MM.1S (cell line): ENCODE data around the gene SEC24D.
"Not testable (repeated sequence)": the region's sequence is repeated elsewhere in the genome, so short reads cannot be mapped to it uniquely, and the experiment has no call there.

Source experiments
- DNase-seq: peaks from one replicate; pipeline ENCODE4 v3.0.0-alpha.2; 2015
- H2AFZ ChIP-seq: fragments of 300-600 bp; sonication (generic); 2 replicates; pipeline ENCODE4 v1.6.0; 2016; ENCODE audit warnings: antibody characterized with exemption, low read length
- H3F3A ChIP-seq: fragments of 300-600 bp; sonication (generic); 2 replicates; pipeline ENCODE4 v1.6.1; 2016; ENCODE audit warnings: mild to moderate bottlenecking, antibody characterized with exemption, low read length, moderate library complexity, mixed read lengths; ENCODE audit not compliant: insufficient read depth
- H3K27ac ChIP-seq: fragments of 300-600 bp; sonication (generic); 2 replicates; pipeline ENCODE4 v1.5.1; 2016; ENCODE audit warnings: mild to moderate bottlenecking, low read length
- H3K27me3 ChIP-seq: fragments of 300-600 bp; sonication (generic); replicated peaks from 2 replicates; pipeline ENCODE4 v1.6.0; 2016; ENCODE audit warnings: low read length; ENCODE audit not compliant: insufficient read depth
- H3K36me3 ChIP-seq: fragments of 300-600 bp; sonication (generic); replicated peaks from 2 replicates; pipeline ENCODE4 v1.6.1; 2016; ENCODE audit warnings: mild to moderate bottlenecking, low read length, mixed read lengths; ENCODE audit not compliant: insufficient read depth
- H3K4me1 ChIP-seq: fragments of 300-600 bp; sonication (generic); 2 replicates; pipeline ENCODE4 v1.6.1; 2016; ENCODE audit warnings: low read length, mixed read lengths
- H3K4me2 ChIP-seq: fragments of 300-600 bp; sonication (generic); 2 replicates; pipeline ENCODE4 v1.6.0; 2016; ENCODE audit warnings: low read depth, low read length
- H3K4me3 ChIP-seq: fragments of 300-600 bp; sonication (generic); 2 replicates; pipeline ENCODE4 v1.5.1; 2016; ENCODE audit warnings: low read length, mixed read lengths
- H3K79me2 ChIP-seq: fragments of 300-600 bp; sonication (generic); 2 replicates; pipeline ENCODE4 v1.6.1; 2016; ENCODE audit warnings: mixed run types, low read length, mixed read lengths
- H3K9ac ChIP-seq: fragments of 300-600 bp; sonication (generic); 2 replicates; pipeline ENCODE4 v1.6.1; 2016; ENCODE audit warnings: low read length, mixed read lengths
- H3K9me2 ChIP-seq: fragments of 300-600 bp; sonication (generic); replicated peaks from 2 replicates; pipeline ENCODE4 v1.6.1; 2016; ENCODE audit warnings: mild to moderate bottlenecking, low read length, mixed read lengths; ENCODE audit not compliant: insufficient read depth
- H3K9me3 ChIP-seq: fragments of 300-600 bp; sonication (generic); replicated peaks from 2 replicates; pipeline ENCODE4 v1.6.1; 2016; ENCODE audit warnings: mild to moderate bottlenecking, low read length, mixed read lengths; ENCODE audit not compliant: insufficient read depth
- H4K20me1 ChIP-seq: fragments of 300-600 bp; sonication (generic); 2 replicates; pipeline ENCODE4 v1.6.1; 2016; ENCODE audit warnings: mild to moderate bottlenecking, low read length, moderate library complexity, mixed read lengths; ENCODE audit not compliant: insufficient read depth
- CTCF ChIP-seq: fragments of 300-600 bp; sonication (generic); IDR thresholded peaks from 2 replicates; pipeline ENCODE4 v1.5.1; 2016; ENCODE audit warnings: antibody characterized with exemption, low read length, mixed read lengths
- EZH2 ChIP-seq: fragments of 300-600 bp; sonication (generic); optimal IDR thresholded peaks from 2 replicates; pipeline ENCODE3; 2017; ENCODE audit warnings: low read depth, mild to moderate bottlenecking, antibody characterized with exemption, low read length, mixed read lengths
- EZH2phosphoT487 ChIP-seq: fragments of 300-600 bp; sonication (generic); IDR thresholded peaks from 2 replicates; pipeline ENCODE4 v1.6.1; 2018; ENCODE audit warnings: antibody characterized with exemption, low read length

Gene SEC24D

GRCh38 chr4:118784776-118785175 is 51.1 kb downstream of the SEC24D start:
- DNase-seq = no peak
- no peaks in the 10 kb centered on the region for H3K4me1 ChIP-seq
- peaks cover 3% of the 10 kb centered on the region; the same call in 1 of the 2 replicates for H3K36me3 ChIP-seq
- H3K9me3 ChIP-seq = no peaks in the 10 kb centered on the region
- no peak overlapping the region for H3K27ac ChIP-seq
- H3K9ac ChIP-seq = no peak overlapping the region
- no peaks in the 10 kb centered on the region for H3F3A ChIP-seq
- H3K79me2 ChIP-seq = no peaks in the 10 kb centered on the region
- TF ChIP-seq EZH2 = no peak
- no peak overlapping the region for H2AFZ ChIP-seq
- no peak overlapping the region for H3K4me3 ChIP-seq
- no peaks in the 10 kb centered on the region for H3K27me3 ChIP-seq
- no peaks in the 10 kb centered on the region for H3K9me2 ChIP-seq
- H3K4me2 ChIP-seq = no peak overlapping the region
- H4K20me1 ChIP-seq = no peaks in the 10 kb centered on the region

DNA sequence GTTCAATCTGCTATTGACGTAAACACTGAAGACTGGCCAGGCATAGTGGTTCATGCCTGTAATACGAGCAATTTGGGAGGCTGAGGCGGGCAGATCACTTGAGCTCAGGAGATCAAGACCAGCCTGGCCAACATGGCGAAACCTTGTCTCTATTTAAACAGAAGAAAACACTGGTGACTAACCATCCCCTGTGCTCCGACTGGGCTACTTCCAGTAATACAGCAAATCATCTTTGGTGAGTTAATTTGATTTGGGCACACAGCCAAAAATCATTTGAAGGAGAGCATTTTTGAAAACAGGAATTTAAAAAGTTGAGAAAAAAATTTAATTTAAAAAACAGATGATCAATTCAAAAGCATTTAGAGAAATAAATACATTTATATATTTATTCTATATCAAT is 52.0 kb downstream of the SEC24D start:
- no peak overlapping the region for H2AFZ ChIP-seq
- DNase-seq = no peak
- H3K79me2 ChIP-seq = no peaks in the 10 kb centered on the region
- H3F3A ChIP-seq = no peaks in the 10 kb centered on the region
- H4K20me1 ChIP-seq = no peaks in the 10 kb centered on the region
- H3K36me3 ChIP-seq = peaks cover 3% of the 10 kb centered on the region; the same call in 1 of the 2 replicates
- H3K27ac ChIP-seq = no peak overlapping the region
- TF ChIP-seq CTCF = no peak
- no peak for TF ChIP-seq EZH2
- no peak for TF ChIP-seq EZH2phosphoT487
- H3K27me3 ChIP-seq = no peaks in the 10 kb centered on the region
- H3K9me3 ChIP-seq = no peaks in the 10 kb centered on the region
- H3K9ac ChIP-seq = no peak overlapping the region
- no peak overlapping the region for H3K4me3 ChIP-seq
- H3K9me2 ChIP-seq = no peaks in the 10 kb centered on the region
- H3K4me1 ChIP-seq = no peaks in the 10 kb centered on the region
- H3K4me2 ChIP-seq = no peak overlapping the region

GRCh38 chr4:118782886-118783285 is 53.0 kb downstream of the SEC24D start:
- not testable (repeated sequence) for H3F3A ChIP-seq, H3K9ac ChIP-seq, H3K27me3 ChIP-seq, H3K27ac ChIP-seq, H2AFZ ChIP-seq, H3K9me2 ChIP-seq, H3K4me3 ChIP-seq, H3K4me2 ChIP-seq, H3K79me2 ChIP-seq, H3K9me3 ChIP-seq, H3K36me3 ChIP-seq, H4K20me1 ChIP-seq, H3K4me1 ChIP-seq, DNase-seq

GRCh38 chr4:118777649-118778048 is 58.3 kb downstream of the SEC24D start:
- H3K4me3 ChIP-seq, H3K27me3 ChIP-seq, H3K9me2 ChIP-seq, H3K79me2 ChIP-seq, H2AFZ ChIP-seq, H4K20me1 ChIP-seq, H3F3A ChIP-seq, H3K27ac ChIP-seq, DNase-seq, H3K9ac ChIP-seq, H3K4me2 ChIP-seq, H3K36me3 ChIP-seq, H3K9me3 ChIP-seq: not testable (repeated sequence)
- H3K4me1 ChIP-seq = peaks cover 11% of the 10 kb centered on the region; the same call in 1 of the 2 replicates

DNA sequence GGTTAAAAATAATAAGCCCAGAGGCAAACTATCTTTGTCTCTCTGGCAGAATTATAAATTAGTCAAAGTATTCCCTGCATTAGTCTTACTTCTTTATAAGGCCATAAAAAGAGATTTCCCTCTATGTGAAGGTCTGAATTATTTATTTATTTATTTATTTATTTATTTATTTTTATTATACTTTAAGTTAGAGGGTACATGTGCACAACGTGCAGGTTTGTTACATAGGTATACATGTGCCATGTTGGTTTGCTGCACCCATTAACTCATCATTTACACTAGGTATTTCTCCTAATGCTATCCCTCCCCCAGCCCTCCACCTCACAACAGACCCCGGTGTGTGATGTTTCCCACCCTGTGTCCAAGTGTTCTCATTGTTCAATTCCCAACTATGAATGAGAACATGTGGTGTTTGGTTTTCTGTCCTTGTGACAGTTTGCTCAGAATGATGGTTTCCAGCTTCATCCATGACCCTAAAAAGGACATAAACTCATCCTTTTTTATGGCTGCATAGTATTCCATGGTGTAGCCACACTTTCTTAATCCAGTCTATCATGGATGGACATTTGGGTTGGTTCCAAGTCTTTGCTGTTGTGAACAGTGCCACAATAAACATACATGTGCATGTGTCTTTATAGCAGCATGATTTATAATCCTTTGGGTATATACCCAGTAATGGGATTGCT is 58.8 kb downstream of the SEC24D start:
- not testable (repeated sequence) for H3K79me2 ChIP-seq, H3K9me3 ChIP-seq, H3K9me2 ChIP-seq, H3K36me3 ChIP-seq, DNase-seq, H2AFZ ChIP-seq, H3K27me3 ChIP-seq, H3K4me3 ChIP-seq, H3K27ac ChIP-seq, H3F3A ChIP-seq, H3K4me2 ChIP-seq, H3K9ac ChIP-seq, H4K20me1 ChIP-seq
- peaks cover 11% of the 10 kb centered on the region; the same call in 1 of the 2 replicates for H3K4me1 ChIP-seq
